Medulla oblongata (tissue), 1 donor: ENCODE measurements around the gene VPS50.

ENCODE experiments used
- DNase-seq: peaks from one replicate; pipeline ENCODE4 v3.0.0-alpha.2; 2015; ENCODE audit errors: extremely low spot score

VPS50 gene

GRCh38 chr7:93407239-93407638, 175.1 kb downstream of the VPS50 start:
- DNase-seq = peak; percentile 55

GRCh38 chr7:93409324-93409723, 177.2 kb downstream of the VPS50 start:
- no peak for DNase-seq
